ENCODE measurements around the gene CYSRT1.

The CYSRT1 gene

DNA sequence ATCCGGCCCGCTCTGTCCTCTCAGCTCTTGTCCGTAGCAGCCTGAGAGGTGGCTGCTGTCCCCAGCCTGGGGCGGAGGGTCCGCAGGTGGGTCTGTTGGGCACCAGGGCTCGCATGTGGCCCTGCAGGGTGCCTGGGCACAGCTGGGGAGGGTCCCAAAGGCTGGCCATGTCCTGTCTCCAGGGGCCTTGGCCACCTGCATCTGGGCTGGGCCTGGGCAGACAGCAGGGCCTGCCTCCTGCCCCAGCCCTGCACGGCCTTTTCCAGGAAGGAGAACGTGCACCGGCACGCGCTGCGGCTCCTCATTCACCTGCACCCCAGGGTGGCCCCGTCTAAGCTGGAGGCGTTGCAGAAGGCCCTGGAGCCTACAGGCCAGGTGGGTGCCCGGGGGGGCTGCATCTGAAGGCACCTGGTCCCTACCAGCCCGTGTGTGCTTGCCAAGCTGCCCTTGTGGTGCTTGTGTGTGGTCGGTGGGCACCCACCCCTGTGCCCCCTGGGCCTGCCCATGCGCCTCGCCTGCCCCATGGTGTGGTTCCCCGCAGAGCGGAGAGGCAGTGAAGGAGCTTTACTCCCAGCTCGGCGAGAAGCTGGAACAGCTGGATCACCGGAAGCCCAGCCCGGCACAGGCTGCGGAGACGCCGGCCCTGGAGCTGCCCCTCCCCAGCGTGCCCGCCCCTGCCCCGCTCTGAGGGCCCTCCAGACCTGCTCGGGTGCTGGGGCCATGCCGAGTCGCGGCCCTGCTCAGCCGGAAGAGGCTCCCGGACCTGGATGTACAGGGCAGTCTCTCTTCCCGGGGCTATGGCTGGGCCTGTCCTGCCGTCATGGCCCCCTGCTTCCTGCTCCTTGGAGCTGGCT lies 47.5 kb downstream of the CYSRT1 start:
- intact Hi-C loops (cut with DNase I): no loop called here
- DNase-seq: no peak

DNA sequence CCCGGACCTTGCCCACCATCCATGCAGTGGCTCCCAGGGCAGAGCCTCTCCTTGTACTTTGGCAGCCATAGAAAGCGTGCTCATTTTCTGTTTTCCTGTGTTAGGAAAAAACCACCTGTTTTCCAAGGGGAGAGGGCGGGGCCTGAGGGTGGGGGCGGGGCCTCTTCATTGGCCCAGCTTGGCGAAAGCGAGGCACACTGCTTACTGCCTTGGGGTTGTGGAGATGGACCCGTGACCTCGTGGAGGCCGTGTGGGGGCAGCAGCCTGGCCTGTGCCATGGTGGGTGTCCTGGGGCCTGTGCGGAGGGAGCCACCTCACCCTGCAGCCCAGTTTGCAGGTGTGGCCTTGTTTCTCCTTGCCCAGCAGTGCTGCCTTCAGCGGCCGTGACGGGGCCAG lies 48.1 kb downstream of the CYSRT1 start:
- no peak for DNase-seq
- intact Hi-C loops (cut with DNase I): no loop called here

DNA sequence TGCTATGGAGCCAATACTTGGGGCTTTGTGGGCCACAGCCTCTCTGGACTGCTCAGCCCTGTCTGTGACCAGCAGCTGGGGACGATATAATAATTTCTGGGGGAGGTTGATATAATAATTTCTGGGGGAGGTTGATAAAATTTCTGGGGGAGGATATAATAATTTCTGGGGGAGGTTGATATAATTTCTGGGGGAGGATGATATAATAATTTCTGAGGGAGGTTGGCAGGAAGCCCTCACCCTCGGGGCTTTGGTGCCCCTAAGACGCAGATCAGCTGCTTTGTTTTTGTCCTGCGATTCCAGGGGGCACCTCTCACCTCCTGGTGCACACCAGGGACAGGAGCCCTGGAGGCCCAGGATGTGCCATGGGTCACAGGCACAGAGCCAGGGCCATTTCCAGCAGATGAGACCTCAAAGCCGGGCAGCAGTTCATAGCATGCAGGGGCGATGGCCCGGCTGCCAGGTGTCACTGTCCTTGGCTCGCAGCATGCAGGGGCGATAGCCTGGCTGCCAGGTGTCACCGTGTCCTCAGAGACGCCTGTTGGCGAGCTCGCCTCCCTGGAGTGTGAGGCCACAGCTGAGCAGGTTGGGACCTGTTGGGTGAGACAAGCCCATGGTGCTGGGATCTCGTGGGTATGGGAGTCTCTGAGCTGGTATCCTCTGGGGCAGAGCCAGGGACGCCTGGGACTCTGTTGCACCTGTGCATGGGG lies 48.8 kb downstream of the CYSRT1 start:
- intact Hi-C loops (cut with DNase I): no loop called here
- DNase-seq: no peak

DNA sequence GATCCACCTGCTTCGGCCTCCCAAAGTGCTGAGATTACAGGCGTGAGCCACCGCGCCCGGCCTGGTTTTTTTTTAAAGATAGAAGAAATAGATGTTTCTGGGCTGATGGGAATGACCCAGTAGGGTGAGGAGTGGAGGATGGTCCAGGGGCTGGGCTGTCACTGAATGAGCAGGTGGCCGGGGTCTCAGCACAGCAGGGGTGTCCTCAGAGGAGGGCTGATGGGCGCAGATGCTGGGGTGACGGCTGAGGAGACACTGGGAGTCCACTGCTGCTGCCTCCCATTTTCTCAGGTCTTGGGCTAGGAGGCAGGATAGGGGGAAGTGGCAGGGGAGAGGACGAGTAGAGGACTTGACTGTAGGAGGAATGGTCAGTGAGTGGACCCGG lies 50.2 kb downstream of the CYSRT1 start:
- intact Hi-C loops (cut with DNase I): no loop called here
- DNase-seq: no peak
